D341Med (cell line): ENCODE results near the gene MLX.
"Not testable (repeated sequence)": the region's sequence is repeated elsewhere in the genome, so short reads cannot be mapped to it uniquely, and the experiment has no call there.

ENCODE experiments used
- DNase-seq: peaks from one replicate; pipeline ENCODE4 v3.0.0; 2012; ENCODE audit warnings: low spot score

Gene MLX

DNA sequence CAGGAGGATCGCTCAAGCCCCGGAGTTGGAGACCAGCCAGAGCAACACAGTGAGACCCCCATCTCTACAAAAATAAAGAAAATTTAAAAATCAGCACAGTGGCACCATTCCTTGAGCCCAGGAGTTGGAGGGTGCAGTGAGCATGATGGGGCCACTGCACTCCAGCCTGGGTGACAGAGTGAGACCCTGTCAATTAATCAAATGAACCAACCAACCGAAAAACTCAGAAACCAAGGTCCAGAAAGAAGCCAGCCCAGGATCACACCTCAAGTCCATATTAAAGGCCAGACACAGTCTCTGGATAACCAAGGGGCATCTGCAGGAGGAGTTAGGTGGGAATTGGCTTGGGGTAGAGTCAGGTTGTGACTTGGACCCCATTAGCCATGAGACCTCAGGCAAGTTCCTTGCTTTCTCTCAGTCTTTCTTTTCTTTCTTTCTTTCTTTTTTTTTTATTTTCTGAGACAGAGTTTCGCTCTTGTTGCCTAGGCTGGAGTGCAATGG lies 11.7 kb upstream of the MLX start:
- DNase-seq: no peak

DNA sequence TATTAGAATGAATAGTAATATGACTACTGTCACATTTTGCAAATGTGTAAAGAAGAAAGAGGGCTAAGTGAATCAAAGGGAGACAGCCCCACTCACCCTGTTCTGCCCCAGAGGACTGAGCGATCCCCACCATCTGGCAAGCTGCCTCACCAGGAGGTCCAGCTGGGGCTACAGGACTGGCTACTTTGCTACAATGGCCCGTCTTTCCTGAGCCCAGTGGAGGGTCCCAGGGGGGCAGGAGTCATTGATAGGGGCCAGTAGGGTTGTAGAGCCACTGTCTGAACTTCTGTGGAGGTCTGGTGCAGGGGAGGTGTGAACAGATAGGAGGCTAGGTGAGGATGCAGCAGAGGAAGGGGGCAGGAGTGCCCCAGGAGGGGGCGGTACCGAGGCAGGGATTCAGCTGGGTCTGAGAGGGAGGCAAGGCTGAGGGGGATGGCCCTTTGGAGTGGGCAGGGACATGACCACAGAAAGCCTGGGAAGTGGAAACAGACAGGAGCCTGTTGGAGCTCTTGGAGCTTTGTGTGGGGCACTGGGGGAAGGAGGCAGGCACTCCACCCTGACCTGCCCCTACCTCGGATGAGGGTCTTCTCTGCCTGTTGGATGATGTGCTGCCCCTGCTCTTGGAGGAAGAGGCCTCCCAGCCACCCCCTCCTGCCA lies 10.8 kb upstream of the MLX start:
- not testable (repeated sequence) for DNase-seq

- no peak for DNase-seq
Observed at GRCh38 chr17:42559075-42559474, 7.8 kb upstream of the MLX start.

DNA sequence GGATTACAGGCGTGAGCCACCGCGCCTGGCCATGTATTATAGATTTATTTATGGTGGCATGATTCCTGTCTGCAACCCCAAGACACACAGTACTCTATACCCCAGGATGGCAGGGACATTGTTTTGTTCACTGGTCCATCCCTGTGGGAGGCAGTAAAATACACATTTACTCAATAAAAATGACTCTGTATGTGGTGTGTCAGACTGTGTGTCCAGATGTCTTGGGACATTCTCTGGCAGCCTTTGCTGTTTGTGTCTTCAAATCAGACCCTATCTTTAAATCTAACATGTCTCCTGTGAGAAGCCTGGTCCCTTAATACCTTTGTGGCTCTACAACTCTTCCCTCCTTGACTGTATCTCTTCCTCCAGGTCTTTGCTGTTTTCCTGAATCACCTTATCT lies 6.7 kb upstream of the MLX start:
- no peak for DNase-seq

- peak; percentile 99 for DNase-seq
Observed at GRCh38 chr17:42561897-42562387, 5.0 kb upstream of the MLX start, which contains the start of gene COASY. TSS of gene COASY (plus strand) at chr17:42562148. CDS start at chr17:42562623, 475 bp downstream.

GRCh38 chr17:42562388-42563142 lies 4.3 kb upstream of the MLX start:
- DNase-seq: no peak

DNA sequence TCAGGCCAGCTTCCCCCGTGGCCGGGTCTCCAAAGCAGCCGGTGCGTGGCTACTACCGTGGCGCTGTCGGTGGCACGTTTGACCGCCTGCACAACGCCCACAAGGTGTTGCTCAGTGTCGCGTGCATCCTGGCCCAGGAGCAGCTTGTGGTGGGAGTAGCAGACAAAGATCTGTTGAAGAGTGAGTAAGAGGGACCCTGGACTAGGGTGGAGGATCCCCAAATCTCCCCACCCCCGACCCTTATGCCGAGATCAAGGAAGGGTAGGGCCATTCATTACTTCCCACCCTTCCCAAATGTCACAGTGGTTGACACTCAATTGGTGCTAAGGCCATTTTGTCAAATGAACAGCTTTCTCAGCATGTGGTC lies 3.8 kb upstream of the MLX start:
- DNase-seq: no peak

DNA sequence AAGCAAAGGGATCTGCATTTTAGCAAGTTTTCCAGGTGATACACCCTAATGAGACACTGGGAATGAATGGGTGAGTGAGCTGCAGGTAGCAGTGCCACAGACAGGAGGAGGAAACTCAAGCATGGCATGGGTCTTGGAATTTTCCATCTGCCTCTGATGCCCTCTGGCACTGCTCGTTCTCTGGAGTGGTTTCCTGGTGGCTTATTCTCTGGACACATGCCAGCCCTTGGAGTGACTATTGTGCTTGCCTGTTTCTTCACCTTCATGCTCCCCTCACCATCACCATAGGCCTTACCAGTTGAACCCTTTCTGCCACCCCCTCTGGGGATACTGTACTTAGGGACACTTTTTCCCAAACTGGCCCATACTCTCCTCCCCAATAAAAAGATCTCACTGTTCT lies 3.4 kb upstream of the MLX start:
- DNase-seq: no peak

DNA sequence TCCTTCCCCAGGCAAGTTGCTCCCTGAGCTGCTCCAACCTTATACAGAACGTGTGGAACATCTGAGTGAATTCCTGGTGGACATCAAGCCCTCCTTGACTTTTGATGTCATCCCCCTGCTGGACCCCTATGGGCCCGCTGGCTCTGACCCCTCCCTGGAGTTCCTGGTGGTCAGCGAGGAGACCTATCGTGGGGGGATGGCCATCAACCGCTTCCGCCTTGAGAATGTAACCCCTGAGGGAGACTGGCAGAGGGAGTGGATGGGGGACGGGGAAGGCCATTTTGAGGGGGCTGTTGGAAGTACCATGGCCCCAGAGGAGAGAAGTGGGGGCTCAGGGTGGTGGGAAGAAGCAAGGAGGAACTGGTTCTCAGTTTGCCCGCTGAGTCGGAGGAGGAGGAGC lies 3.0 kb upstream of the MLX start:
- DNase-seq: no peak

DNA sequence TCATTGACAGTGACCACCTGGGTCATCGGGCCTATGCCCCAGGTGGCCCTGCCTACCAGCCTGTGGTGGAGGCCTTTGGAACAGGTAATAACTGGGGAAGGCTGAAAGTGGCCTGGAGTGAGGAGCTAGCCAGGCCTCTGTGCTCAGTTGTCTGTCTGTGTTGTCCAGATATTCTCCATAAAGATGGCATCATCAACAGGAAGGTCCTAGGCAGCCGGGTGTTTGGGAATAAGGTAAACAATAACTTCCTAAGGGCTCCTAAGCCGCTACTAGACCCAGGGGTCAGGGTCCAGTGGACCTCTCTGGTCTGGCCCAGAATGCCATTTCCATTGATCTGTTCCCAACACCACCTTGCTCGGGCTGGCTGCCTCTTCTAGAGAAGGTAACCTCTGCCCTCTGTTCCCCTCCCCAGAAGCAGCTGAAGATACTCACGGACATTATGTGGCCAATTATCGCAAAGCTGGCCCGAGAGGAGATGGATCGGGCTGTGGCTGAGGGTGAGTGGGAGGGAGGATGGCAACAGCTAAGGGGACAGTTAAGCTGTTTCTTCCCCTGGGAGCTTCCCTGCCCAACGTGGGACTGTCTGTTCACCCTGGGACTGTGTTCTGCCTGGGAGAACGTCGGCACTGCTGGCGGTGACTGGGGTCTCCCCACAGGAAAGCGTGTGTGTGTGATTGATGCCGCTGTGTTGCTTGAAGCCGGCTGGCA lies 1.9 kb upstream of the MLX start:
- no peak for DNase-seq

DNA sequence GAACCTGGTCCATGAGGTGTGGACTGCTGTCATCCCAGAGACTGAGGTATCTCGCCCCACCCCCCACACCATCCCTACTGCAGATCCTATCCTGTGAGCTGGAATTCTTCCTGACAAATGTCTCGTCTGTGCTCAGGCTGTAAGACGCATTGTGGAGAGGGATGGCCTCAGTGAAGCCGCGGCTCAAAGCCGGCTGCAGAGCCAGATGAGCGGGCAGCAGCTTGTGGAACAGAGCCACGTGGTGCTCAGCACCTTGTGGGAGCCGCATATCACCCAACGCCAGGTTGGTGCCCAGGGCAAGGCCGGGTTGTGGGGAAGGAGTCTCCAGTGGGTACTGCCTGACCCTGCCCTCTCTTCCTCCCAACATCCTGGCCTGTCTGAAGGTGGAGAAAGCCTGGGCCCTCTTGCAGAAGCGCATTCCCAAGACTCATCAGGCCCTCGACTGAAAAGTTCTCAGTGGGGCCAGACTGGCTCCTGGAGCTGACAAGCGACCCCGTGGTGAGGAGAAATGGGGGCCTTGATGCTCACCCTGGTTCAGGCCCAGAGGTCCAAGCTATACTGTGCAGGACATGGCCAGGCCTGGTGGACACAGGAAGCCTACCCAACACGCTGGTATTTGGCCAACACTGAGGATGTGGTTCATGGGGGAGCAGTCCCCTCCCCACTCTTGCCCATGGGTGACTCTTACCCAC lies 1.2 kb upstream of the MLX start:
- no peak for DNase-seq

DNA sequence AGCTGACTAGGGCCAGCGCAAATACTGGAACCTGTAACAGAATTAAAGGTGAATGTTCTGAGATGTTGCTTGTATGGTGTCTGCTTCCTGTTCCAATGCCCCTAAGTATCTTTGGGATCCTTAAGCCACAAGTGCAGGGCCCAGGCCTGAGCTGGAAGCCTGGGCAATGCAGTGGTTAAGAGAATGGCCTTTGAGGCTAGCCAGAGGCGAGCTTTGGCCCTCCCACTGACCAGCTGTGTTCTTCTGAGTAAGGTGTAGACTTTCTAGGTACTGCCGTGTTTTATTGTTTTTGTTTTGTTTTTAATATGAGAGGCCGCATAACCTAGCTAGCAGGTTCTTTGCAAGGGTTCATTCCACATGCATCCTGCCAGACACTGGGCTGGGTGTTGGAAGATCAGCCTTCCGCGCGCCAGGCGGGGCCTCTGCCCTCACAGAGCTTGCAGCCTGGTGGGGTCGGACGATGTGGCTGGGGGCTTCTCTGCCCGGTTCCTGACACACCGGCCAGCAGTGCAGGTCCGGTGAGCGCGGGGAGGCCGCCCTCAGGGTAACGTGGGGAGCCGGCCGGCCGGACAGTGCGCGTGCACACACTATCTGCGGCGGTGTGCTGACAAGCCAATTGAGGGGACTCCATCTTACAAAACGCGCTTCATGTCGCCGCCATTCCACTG lies 551 bp upstream of the MLX start:
- DNase-seq: no peak

GRCh38 chr17:42568341-42569111 lies 1.6 kb downstream of the MLX start:
- DNase-seq: no peak

GRCh38 chr17:42571435-42572225 lies 4.7 kb downstream of the MLX start:
- no peak for DNase-seq

DNA sequence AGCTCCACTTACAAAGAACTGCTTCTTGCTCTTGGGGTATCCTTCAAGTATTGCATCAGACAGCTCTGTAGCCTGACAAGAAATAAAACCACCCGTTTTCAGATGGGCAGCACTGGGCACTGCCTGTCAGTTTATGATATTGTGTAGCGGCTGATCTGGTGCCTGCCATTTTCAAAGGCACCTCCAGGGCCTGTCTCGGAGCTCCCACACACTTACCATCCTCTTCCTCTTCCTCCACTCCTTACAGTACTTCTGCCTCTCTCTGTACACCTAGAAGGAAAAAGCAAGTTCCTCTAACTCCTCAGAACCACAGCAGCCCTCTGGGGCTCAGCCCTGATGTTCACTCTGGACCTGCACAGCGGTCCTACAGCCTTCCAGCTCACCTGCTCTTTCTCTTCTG lies 6.2 kb downstream of the MLX start:
- no peak for DNase-seq

DNA sequence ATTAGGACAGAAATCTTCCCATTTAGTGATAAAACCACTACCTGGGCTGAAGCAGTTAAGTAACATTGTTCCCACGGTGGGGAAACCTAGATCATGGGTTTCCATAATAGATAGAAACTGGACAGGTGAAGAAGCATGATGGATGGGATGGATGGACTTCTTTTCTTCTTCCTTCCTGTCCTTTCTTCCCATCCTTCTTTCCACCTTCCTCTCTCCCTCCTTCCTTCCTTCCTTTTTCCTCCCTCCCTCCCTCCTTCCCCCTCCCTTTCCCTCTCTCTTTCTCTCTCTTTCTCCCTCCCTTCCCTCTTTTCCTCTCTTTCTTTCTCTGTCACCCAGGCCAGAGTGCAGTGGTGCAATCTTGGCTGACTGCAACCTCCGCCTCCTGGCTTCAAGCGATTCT lies 7.6 kb downstream of the MLX start:
- DNase-seq: no peak

DNA sequence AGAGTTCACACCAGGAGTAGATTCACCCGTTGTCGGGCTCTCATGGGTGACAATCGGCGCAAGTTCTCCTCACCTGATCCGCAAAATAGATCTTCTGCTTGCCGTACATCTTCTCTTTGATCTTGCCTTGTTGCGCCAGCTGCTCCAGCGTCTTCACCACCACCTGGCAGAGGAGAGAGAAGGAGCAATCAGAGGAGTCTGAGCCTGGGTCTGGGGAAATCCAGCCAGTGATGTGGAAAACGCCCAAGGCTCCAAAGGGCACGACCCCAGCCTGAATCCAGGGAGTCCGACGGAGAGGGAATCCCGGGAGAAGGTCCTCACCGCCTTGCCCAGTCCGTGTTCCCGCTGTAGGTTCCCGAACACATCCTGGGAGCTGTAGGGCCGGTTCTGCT lies 10.2 kb downstream of the MLX start:
- DNase-seq: no peak

DNA sequence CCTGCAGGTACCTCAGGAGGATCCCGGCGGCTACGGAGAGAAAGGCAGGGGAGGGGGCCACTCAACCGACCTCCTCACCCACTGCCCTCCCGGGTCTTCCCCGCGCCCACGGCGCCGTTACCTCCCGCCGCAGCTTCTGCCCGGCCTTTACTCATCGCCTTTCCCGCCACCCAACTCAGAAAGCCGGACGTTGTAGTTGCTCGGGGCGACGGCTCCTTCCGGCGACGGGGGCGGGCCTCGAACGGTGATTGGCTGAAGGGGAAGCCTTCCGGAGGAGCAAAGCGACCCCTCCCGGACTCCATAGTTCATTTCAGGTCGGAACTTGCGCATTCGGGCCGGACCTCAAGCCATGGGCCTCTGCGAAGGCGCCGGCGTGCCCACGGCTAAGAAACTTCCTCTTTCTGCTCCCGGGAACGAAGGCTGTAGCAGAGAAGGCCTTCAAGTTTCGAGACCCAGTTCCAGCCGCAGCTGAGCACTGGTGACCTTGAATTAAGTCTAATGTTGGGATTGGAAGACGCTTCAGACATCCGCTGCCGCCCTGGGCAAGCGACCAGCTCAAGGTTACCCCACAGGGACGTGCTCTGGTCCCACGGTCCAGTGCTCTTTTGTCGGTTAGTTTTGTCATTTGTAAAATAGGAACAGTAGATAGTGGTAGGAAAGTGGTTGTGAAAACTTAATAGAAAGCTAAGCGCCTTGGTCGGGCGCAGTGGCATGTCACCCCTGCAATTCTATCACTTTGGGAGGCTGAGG lies 10.8 kb downstream of the MLX start, which contains the start of gene PSMC3IP:
Gene PSMC3IP (minus strand): TSS at position 198 of the 750 bp plus-strand sequence. CDS start 43 bp downstream, at position 155.
- peak; percentile 99 for DNase-seq

GRCh38 chr17:42578282-42578869 lies 11.5 kb downstream of the MLX start:
- DNase-seq: peak; percentile 92
